B cell (primary cell): ENCODE results near the gene IL25. TPM values are rescaled to one million over a fixed set of nuclear protein-coding genes. Genes with fewer than 3 reads are reported as not detected.
A peak's percentile ranks its signal among the peaks of the same experiment; 100 is the strongest.

Source experiments
- ATAC-seq: fragments of 200-7000 bp; cut with Tn5 transposase; one replicate; pipeline ENCODE4 v1.10.0; 2021; ENCODE audit warnings: low read depth, mild to moderate bottlenecking, moderate number of reproducible peaks, moderate library complexity
- CTCF ChIA-PET: fragments of 350-600 bp; sonication (Branson Sonifier 250); formaldehyde crosslinking; loops from one replicate; lab custom pipeline; 2021; ENCODE audit warnings: antibody characterized with exemption, inconsistent platforms; lab: Charles Lee
- POLR2A ChIA-PET: fragments of 350-600 bp; sonication (Branson Sonifier 250); formaldehyde crosslinking; loops from one replicate; lab custom pipeline; 2021; ENCODE audit warnings: antibody characterized with exemption; lab: Charles Lee
- DNase-seq: peaks from one replicate; pipeline ENCODE4 v3.0.0; 2013
- H2AFZ ChIP-seq: 2 replicates; pipeline ENCODE4 v1.6.1; 2012; ENCODE audit warnings: mild to moderate bottlenecking, low read depth, low read length; ENCODE audit not compliant: insufficient read depth, poor library complexity, severe bottlenecking
- H3K27ac ChIP-seq, 2 donors: 1 replicate in 1 of 2; 2 replicates in 1 of 2; pipeline ENCODE4 v1.5.1; 2012 to 2013; ENCODE audit warnings: low read length in 2 of 2, mild to moderate bottlenecking in 2 of 2, moderate library complexity in 1 of 2
- H3K27me3 ChIP-seq, 4 experiments: fragments of 200-600 bp in 1 of 4; sonication (generic) in 1 of 4; replicated peaks in 1 of 4; 1 replicate in 2 of 4; 2 replicates in 2 of 4; pipeline versions ENCODE4 v1.6.1 to v1.7.0; 2013 to 2016; ENCODE audit warnings: low read length in 3 of 4, mild to moderate bottlenecking in 2 of 4, mixed read lengths in 1 of 4, moderate library complexity in 1 of 4; ENCODE audit not compliant: insufficient read depth in 4 of 4, control insufficient read depth in 3 of 4; ENCODE audit errors: control extremely low read depth in 1 of 4
- H3K36me3 ChIP-seq, 2 experiments: replicated peaks in 1 of 2; 1 replicate in 1 of 2; 2 replicates in 1 of 2; pipeline versions ENCODE4 v1.6.1 to v1.7.1; 2013; ENCODE audit warnings: low read length in 1 of 2; ENCODE audit not compliant: insufficient read depth in 2 of 2, control insufficient read depth in 1 of 2; ENCODE audit errors: control extremely low read depth in 1 of 2, extremely low read depth in 1 of 2
- H3K4me1 ChIP-seq, 2 donors: fragments of 200-600 bp in 1 of 2; sonication (generic) in 1 of 2; 1 replicate in 1 of 2; 2 replicates in 1 of 2; pipeline versions ENCODE4 v1.5.1 to v1.6.1; 2013 to 2017; ENCODE audit warnings: low read length in 2 of 2; ENCODE audit not compliant: control insufficient read depth in 2 of 2, insufficient read depth in 2 of 2
- H3K4me2 ChIP-seq: replicated peaks from 2 replicates; pipeline ENCODE3; 2012; ENCODE audit warnings: mild to moderate bottlenecking, low read depth, low read length; ENCODE audit not compliant: poor library complexity, severe bottlenecking
- H3K4me3 ChIP-seq, 5 experiments: fragments of 200-600 bp in 1 of 5; sonication (generic) in 1 of 5; 1 replicate in 3 of 5; 2 replicates in 2 of 5; pipeline versions ENCODE4 v1.5.1 to v1.7.0; 2011 to 2016; ENCODE audit warnings: low read length in 4 of 5, mild to moderate bottlenecking in 4 of 5, low read depth in 2 of 5, control low read depth in 1 of 5, moderate library complexity in 1 of 5; ENCODE audit not compliant: insufficient read depth in 1 of 5; ENCODE audit errors: control extremely low read depth in 1 of 5, extremely low read depth in 1 of 5
- H3K79me2 ChIP-seq: fragments of 200-600 bp; sonication (generic); one replicate; pipeline ENCODE4 v1.6.0; 2016; ENCODE audit warnings: low read length; ENCODE audit not compliant: control insufficient read depth, insufficient read depth
- H3K9ac ChIP-seq: fragments of 200-600 bp; sonication (generic); 2 replicates; pipeline ENCODE4 v1.6.1; 2017; ENCODE audit warnings: mild to moderate bottlenecking, low read length, moderate library complexity
- H3K9me3 ChIP-seq, 3 donors: one replicate each; pipeline versions ENCODE4 v1.6.1 to v1.7.1; 2013; ENCODE audit warnings: low read length in 2 of 3; ENCODE audit not compliant: control insufficient read depth in 2 of 3, insufficient read depth in 1 of 3; ENCODE audit errors: control extremely low read depth in 1 of 3
- H4K20me1 ChIP-seq: 2 replicates; pipeline ENCODE4 v1.6.0; 2012; ENCODE audit warnings: mild to moderate bottlenecking, low read length; ENCODE audit not compliant: insufficient read depth, control insufficient read depth, poor library complexity, severe bottlenecking
- H3K27ac Mint-ChIP-seq: one replicate; pipeline ENCODE4 v1.8.0; 2021; ENCODE audit warnings: mixed read lengths
- H3K27me3 Mint-ChIP-seq: one replicate; pipeline ENCODE4 v1.8.0; 2021; ENCODE audit warnings: mixed read lengths
- H3K4me1 Mint-ChIP-seq: one replicate; pipeline ENCODE4 v1.8.0; 2021; ENCODE audit warnings: mixed read lengths
- H3K4me3 Mint-ChIP-seq: one replicate; pipeline ENCODE4 v1.8.0; 2021; ENCODE audit warnings: mixed read lengths
- H3K9me3 Mint-ChIP-seq: one replicate; pipeline ENCODE4 v1.8.0; 2022; ENCODE audit warnings: mixed read lengths; ENCODE audit not compliant: insufficient read depth
- EZH2 ChIP-seq: IDR thresholded peaks from 2 replicates; pipeline ENCODE4 v1.6.1; 2012; ENCODE audit warnings: borderline replicate concordance, low read depth, mild to moderate bottlenecking, moderate library complexity, low read length; ENCODE audit not compliant: insufficient read depth, poor library complexity, severe bottlenecking
- WGBS: methylation state at CpG from one replicate; pipeline ENCODE4 v1.1.5; 2013; ENCODE audit warnings: missing lambda C conversion rate; ENCODE audit not compliant: insufficient coverage; 5-methylcytosine and 5-hydroxymethylcytosine counted together
- intact Hi-C: fragments of 100-400 bp; cut with micrococcal nuclease; formaldehyde crosslinking; loops from one replicate; pipeline ENCODE4 v1.10.0; 2022
- polyA plus RNA-seq: library from polyadenylated mRNA; depleted of rRNA; stranded (reverse); fragments of >200 nt; gene quantifications from 2 replicates; pipeline ENCODE4 v1.2.3, GENCODE V29; 2012
- total RNA-seq, 2 donors: library from RNA; stranded (reverse); fragments of 120-200 nt in 1 of 2; gene quantifications; 1 replicate in 1 of 2; 2 replicates in 1 of 2; pipeline versions ENCODE4 v1.2.3 to v1.2.4, GENCODE V29; 2013 to 2022
- TF ChIP-seq, protein P1 (sequence below): fragments of 200-600 bp; IDR thresholded peaks from one replicate; pipeline ENCODE4 v1.8.0; 2022; ENCODE audit warnings: antibody characterized with exemption, mild to moderate bottlenecking

The IL25 gene
- total and polyA plus RNA-seq, 2 donors (not counting 1 experiment from before 2014, with no cell fraction given): not detected

- H3K4me2 ChIP-seq: no peak overlapping the region
- peak; percentile 80 for ATAC-seq
- intact Hi-C loops: loop anchor here (1.0 to 2.0 kb wide), 2 partner anchors 63 to 207 kb away; no protein-coding TSS in a partner anchor
- peaks cover 2% of the 10 kb centered on the region for H3K79me2 ChIP-seq
- peaks cover 0 to 2% (median 0%) of the 10 kb centered on the region in 4 experiments for H3K27me3 ChIP-seq
- H3K36me3 ChIP-seq: peaks cover 7 to 26% of the 10 kb centered on the region in 2 experiments
- Mint-ChIP-seq H3K9me3 (no peaks in the 10 kb centered on the region), H3K27ac (peak overlapping the region; percentile 2), H3K4me1 (peaks cover 7% of the 10 kb centered on the region), H3K27me3 (peaks cover 3% of the 10 kb centered on the region), H3K4me3 (no peak overlapping the region)
- H2AFZ ChIP-seq: no peak overlapping the region
- H3K9ac ChIP-seq: no peak overlapping the region
- peaks cover 1% of the 10 kb centered on the region in 2 donors for H3K4me1 ChIP-seq
- peaks cover 7% of the 10 kb centered on the region for H4K20me1 ChIP-seq
- DNase-seq: peak; percentile 77
- no peaks in the 10 kb centered on the region for H3K9me3 ChIP-seq
- WGBS: 67% methylated on average over 2 of the region's 4 CpGs
- ChIA-PET POLR2A (no interaction called here), CTCF (interaction anchor here (1.3 to 4.0 kb wide), 5 partner anchors 9 to 52 kb away, joined by 3 to 24 read pairs (median 13); partner anchors contain the start of gene PPP1R3E)
- no peak for TF ChIP-seq EZH2
- TF ChIP-seq, protein P1, sequence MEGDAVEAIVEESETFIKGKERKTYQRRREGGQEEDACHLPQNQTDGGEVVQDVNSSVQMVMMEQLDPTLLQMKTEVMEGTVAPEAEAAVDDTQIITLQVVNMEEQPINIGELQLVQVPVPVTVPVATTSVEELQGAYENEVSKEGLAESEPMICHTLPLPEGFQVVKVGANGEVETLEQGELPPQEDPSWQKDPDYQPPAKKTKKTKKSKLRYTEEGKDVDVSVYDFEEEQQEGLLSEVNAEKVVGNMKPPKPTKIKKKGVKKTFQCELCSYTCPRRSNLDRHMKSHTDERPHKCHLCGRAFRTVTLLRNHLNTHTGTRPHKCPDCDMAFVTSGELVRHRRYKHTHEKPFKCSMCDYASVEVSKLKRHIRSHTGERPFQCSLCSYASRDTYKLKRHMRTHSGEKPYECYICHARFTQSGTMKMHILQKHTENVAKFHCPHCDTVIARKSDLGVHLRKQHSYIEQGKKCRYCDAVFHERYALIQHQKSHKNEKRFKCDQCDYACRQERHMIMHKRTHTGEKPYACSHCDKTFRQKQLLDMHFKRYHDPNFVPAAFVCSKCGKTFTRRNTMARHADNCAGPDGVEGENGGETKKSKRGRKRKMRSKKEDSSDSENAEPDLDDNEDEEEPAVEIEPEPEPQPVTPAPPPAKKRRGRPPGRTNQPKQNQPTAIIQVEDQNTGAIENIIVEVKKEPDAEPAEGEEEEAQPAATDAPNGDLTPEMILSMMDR: peak; percentile 95
- H3K4me3 ChIP-seq: no peak overlapping the region
- no peak overlapping the region for H3K27ac ChIP-seq
Measured at GRCh38 chr14:23327947-23328744, 44.5 kb upstream of the IL25 start.

DNA sequence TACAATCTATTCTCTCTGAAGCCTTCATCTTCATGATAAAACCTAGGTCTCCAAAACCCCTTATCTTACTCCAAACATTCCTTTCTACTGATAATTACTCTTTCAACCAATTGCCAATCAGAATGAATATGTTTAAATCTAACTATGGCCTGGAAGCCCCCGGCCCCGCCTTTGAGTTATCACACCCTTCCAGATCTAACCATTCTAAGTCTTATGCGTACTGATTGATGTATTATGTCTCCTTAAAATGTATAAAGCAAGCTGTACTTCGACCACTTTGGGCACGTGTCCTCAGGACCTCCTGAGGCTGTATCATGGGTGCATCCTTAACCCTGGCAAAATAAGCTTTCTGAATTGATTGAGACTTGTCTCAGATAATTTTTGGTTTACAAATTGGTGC is 37.0 kb upstream of the IL25 start:
- Mint-ChIP-seq H3K27me3 (peaks cover 39% of the 10 kb centered on the region), H3K4me3 (no peak overlapping the region), H3K9me3 (no peaks in the 10 kb centered on the region), H3K4me1 (no peaks in the 10 kb centered on the region), H3K27ac (no peak overlapping the region)
- Histone ChIP-seq H2AFZ (no peak overlapping the region), H4K20me1 (no peaks in the 10 kb centered on the region), H3K79me2 (no peaks in the 10 kb centered on the region), H3K4me1 (no peaks in the 10 kb centered on the region), H3K4me3 (no peak overlapping the region), H3K27ac (no peak overlapping the region), H3K27me3 (peaks cover 0 to 7% (median 4%) of the 10 kb centered on the region in 4 experiments), H3K36me3 (no peaks in the 10 kb centered on the region), H3K9ac (no peak overlapping the region), H3K4me2 (no peak overlapping the region), H3K9me3 (peaks cover 0 to 2% (median 1%) of the 10 kb centered on the region in 3 donors)
- TF ChIP-seq, protein P1: no peak
- no peak for TF ChIP-seq EZH2
- ChIA-PET CTCF (interaction anchor here (1.0 kb wide), 2 partner anchors 9 to 44 kb away, joined by 3 to 5 read pairs; no protein-coding TSS in a partner anchor), POLR2A (no interaction called here)
- intact Hi-C loops: no loop called here
- DNase-seq (no peak), ATAC-seq (no peak)
- WGBS: no CpG with 5 or more reads among the region's 5 CpGs
